Stomach smooth muscle (tissue), 2 donors: ENCODE data around the gene CCDC201.
"Not testable (repeated sequence)": the region's sequence is repeated elsewhere in the genome, so short reads cannot be mapped to it uniquely, and the experiment has no call there.

Experiments
- H3K27ac ChIP-seq: one replicate; pipeline ENCODE4 v1.7.0; 2013; ENCODE audit warnings: mild to moderate bottlenecking, low read length, inconsistent platforms
- H3K27me3 ChIP-seq, 2 donors: one replicate each; pipeline ENCODE4 v1.7.0; 2013; ENCODE audit warnings: low read length in 2 of 2; ENCODE audit not compliant: insufficient read depth in 2 of 2, control insufficient read depth in 1 of 2
- H3K36me3 ChIP-seq, 2 donors: one replicate each; pipeline ENCODE4 v1.7.0; 2013; ENCODE audit warnings: low read length in 2 of 2; ENCODE audit not compliant: control insufficient read depth in 2 of 2, insufficient read depth in 2 of 2
- H3K4me1 ChIP-seq: one replicate; pipeline ENCODE4 v1.7.0; 2013; ENCODE audit warnings: low read length; ENCODE audit not compliant: control insufficient read depth, insufficient read depth
- H3K4me3 ChIP-seq, 2 donors: one replicate each; pipeline ENCODE4 v1.7.0; 2013; ENCODE audit warnings: low read length in 2 of 2
- H3K9ac ChIP-seq, 2 donors: one replicate each; pipeline ENCODE4 v1.7.0; 2013; ENCODE audit warnings: low read length in 2 of 2, mild to moderate bottlenecking in 1 of 2
- H3K9me3 ChIP-seq, 2 donors: one replicate each; pipeline ENCODE4 v1.7.0; 2013; ENCODE audit warnings: low read length in 2 of 2; ENCODE audit not compliant: control insufficient read depth in 2 of 2
- donor health status: healthy.
- donor health status: Pancreatic carcinoma.

CCDC201 gene

DNA sequence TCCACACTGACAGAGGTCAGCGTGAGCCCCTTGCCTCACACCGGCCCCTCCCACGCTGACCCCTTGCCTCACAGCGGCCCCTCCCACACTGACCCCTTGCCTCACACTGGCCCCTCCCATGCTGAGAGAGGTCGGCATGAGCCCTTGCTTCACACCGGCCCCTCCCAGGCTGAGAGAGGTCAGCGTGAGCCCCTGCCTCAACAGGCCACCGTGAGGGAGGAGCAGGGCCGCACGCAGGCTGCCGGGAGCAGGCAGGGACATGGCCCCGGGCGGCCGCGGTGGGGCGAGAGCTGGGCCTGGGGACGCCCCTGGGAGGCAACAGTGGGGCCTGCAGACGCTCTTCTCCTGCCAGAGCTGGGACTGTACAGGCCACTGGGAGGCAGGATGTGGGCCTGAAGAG lies 59.1 kb downstream of the CCDC201 start:
- H3K27ac ChIP-seq, H3K36me3 ChIP-seq, H3K4me3 ChIP-seq, H3K4me1 ChIP-seq, H3K9ac ChIP-seq, H3K9me3 ChIP-seq, H3K27me3 ChIP-seq: not testable (repeated sequence)

DNA sequence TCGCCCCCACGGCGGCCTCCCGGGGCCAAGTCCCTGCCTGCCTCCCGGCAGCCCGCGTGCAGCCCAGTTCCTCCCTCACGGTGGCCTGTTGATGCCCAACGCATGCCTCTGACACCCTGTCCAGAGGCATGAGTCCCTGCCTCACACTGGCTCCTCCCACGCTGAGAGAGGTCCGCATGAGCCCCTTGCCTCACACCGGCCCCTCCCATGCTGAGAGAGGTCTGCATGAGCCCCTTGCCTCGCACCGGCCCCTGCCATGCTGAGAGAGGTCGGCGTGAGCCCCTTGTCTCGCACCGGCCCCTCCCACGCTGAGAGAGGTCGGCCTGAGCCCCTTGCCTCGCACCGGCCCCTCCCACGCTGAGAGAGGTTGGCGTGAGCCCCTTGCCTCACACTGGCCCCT lies 59.9 kb downstream of the CCDC201 start:
- Histone ChIP-seq H3K27me3 (no peaks in the 10 kb centered on the region), H3K4me1 (no peaks in the 10 kb centered on the region), H3K36me3 (no peaks in the 10 kb centered on the region), H3K9ac (no peak overlapping the region), H3K4me3 (no peak overlapping the region), H3K27ac (no peak overlapping the region), H3K9me3 (no peaks in the 10 kb centered on the region)

GRCh38 chr7:45811652-45812234 lies 61.1 kb downstream of the CCDC201 start:
- not testable (repeated sequence) for H3K9ac ChIP-seq, H3K27ac ChIP-seq, H3K4me1 ChIP-seq, H3K9me3 ChIP-seq, H3K36me3 ChIP-seq, H3K4me3 ChIP-seq, H3K27me3 ChIP-seq

DNA sequence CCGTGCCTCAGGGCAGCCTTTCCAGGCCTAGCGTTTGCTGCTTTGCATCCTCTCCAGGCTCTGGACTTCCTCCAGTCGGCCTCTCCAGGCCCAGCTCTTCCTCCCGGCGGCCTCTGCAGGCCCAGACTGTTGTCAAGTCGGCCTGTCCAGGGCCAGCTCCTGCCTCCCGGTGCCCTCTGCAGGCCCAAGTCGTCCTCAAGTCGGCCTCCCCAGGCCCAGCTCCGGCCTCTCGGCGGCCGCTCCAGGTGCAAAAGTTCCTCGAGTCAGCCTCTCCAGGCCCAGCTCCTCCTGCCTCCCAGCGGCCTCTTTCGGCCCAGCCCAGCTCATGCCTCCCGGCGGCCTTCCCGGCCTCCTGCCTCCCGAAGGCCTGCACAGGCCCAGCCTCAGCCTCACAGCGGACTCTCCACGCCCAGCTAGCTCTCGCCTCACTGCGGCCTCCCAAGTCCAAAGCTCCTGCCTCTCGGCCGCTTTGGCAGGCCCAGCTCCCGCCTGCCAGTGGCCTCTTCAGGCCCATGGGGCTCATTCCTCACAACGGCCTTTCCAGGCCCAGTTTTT lies 62.4 kb downstream of the CCDC201 start:
- H3K9me3 ChIP-seq, H3K36me3 ChIP-seq, H3K9ac ChIP-seq, H3K27me3 ChIP-seq, H3K4me3 ChIP-seq, H3K4me1 ChIP-seq, H3K27ac ChIP-seq: not testable (repeated sequence)
